DND-41 (cell line): Measurements from ENCODE around the gene WARS2.

ENCODE experiments used
- ATAC-seq: fragments of 200-7000 bp; cut with Tn5 transposase; 3 replicates; pipeline ENCODE4 v1.9.1; 2021; ENCODE audit warnings: low read depth; ENCODE audit not compliant: insufficient read depth
- DNase-seq: peaks from one replicate; pipeline ENCODE4 v3.0.0-alpha.2; 2020
- H2AFZ ChIP-seq: 2 replicates; pipeline ENCODE4 v1.6.0; 2012; ENCODE audit warnings: low read depth, low read length
- H3K27ac ChIP-seq: 2 replicates; pipeline ENCODE4 v1.5.1; 2012; ENCODE audit warnings: low read length, inconsistent platforms
- H3K27me3 ChIP-seq: fragments of 200-600 bp; sonication (generic); 2 replicates; pipeline ENCODE4 v1.6.0; 2012; ENCODE audit warnings: low read length, mild to moderate bottlenecking, inconsistent platforms; ENCODE audit not compliant: insufficient read depth, poor library complexity
- H3K36me3 ChIP-seq: 2 replicates; pipeline ENCODE4 v1.5.1; 2012; ENCODE audit warnings: low read length, inconsistent platforms; ENCODE audit not compliant: insufficient read depth
- H3K4me1 ChIP-seq: 2 replicates; pipeline ENCODE4 v1.5.1; 2012; ENCODE audit warnings: mild to moderate bottlenecking, low read length; ENCODE audit not compliant: insufficient read depth
- H3K4me2 ChIP-seq: 2 replicates; pipeline ENCODE4 v1.6.0; 2012; ENCODE audit warnings: mild to moderate bottlenecking, moderate library complexity, low read length, inconsistent platforms; ENCODE audit not compliant: insufficient read depth
- H3K4me3 ChIP-seq, 2 experiments: fragments of 200-600 bp in 1 of 2; shearing (Covaris generic) in 1 of 2; 2 replicates each; pipeline ENCODE4 v1.5.1; 2012 to 2016; ENCODE audit warnings: inconsistent platforms in 2 of 2, low read length in 2 of 2, mild to moderate bottlenecking in 2 of 2, low read depth in 1 of 2, moderate library complexity in 1 of 2
- H3K79me2 ChIP-seq: 2 replicates; pipeline ENCODE4 v1.6.0; 2012; ENCODE audit warnings: low read length, inconsistent platforms; ENCODE audit not compliant: insufficient read depth
- H3K9ac ChIP-seq: 2 replicates; pipeline ENCODE4 v1.6.0; 2012; ENCODE audit warnings: low read depth, mild to moderate bottlenecking, inconsistent platforms, low read length, moderate library complexity
- H3K9me3 ChIP-seq: 2 replicates; pipeline ENCODE4 v1.5.1; 2012; ENCODE audit warnings: low read length, moderate library complexity, mild to moderate bottlenecking, inconsistent platforms; ENCODE audit not compliant: insufficient read depth, severe bottlenecking
- H4K20me1 ChIP-seq: 2 replicates; pipeline ENCODE4 v1.6.0; 2012; ENCODE audit warnings: low read length; ENCODE audit not compliant: insufficient read depth
- EZH2 ChIP-seq: IDR thresholded peaks from 3 replicates; pipeline ENCODE4 v1.6.1; 2012; ENCODE audit warnings: borderline replicate concordance, low read depth, mild to moderate bottlenecking, moderate library complexity, low read length, inconsistent platforms; ENCODE audit not compliant: severe bottlenecking
- TF ChIP-seq, protein P1 (sequence below): IDR thresholded peaks from 2 replicates; pipeline ENCODE4 v1.5.1; 2012; ENCODE audit warnings: borderline replicate concordance, low read length, moderate library complexity, mild to moderate bottlenecking; ENCODE audit not compliant: poor library complexity, severe bottlenecking; ENCODE audit errors: extremely low read depth

Gene WARS2

DNA sequence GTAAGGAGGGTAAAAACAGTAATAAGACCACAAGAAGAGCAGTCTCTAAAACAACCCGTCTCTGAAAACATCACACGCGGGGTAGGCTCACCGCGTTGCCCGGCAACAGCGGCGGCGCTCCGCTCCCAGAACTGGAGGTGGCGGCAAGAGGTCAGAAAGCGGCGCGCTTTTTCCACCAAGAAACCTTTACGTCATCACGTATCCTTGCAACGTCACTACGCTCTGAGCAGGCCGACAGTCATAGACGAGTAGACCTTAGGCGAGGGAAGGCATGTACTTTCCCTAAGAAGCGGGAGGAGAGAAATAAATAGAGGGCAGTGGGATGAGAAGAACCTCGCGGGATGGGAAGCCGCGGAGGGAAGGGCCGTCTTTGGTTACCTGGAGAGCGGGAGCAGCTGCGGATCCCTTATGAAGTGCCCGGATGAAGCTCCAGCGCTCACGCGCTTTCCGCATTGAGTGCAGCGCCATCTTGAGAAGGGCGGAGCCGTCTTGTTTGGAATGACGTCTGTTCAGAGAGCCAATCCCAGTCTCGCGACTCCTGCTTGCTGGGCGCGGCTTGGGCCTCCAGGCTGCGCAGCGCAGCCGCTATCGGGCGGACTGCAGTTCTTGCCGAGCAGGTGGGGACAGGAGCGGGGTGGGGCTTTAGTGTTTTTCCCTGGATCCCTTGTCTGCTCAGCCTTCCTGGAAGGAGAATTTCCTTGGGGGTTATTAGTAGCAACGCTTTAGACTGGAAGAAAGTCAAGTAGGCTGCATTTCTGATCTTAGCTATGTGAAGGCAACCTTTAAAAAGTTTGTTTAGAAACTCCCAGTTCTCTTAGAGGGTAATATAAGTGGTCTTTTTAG, at the start of gene WARS2:
Gene WARS2 (minus strand): TSS at position 477 of the 843 bp plus-strand sequence. CDS start 9 bp downstream, at position 468.
- TF ChIP-seq, protein P1, sequence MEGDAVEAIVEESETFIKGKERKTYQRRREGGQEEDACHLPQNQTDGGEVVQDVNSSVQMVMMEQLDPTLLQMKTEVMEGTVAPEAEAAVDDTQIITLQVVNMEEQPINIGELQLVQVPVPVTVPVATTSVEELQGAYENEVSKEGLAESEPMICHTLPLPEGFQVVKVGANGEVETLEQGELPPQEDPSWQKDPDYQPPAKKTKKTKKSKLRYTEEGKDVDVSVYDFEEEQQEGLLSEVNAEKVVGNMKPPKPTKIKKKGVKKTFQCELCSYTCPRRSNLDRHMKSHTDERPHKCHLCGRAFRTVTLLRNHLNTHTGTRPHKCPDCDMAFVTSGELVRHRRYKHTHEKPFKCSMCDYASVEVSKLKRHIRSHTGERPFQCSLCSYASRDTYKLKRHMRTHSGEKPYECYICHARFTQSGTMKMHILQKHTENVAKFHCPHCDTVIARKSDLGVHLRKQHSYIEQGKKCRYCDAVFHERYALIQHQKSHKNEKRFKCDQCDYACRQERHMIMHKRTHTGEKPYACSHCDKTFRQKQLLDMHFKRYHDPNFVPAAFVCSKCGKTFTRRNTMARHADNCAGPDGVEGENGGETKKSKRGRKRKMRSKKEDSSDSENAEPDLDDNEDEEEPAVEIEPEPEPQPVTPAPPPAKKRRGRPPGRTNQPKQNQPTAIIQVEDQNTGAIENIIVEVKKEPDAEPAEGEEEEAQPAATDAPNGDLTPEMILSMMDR, result no peak
- TF ChIP-seq EZH2, result no peak
- peak within 1 kb of the TSS; percentile 63 for H3K9ac ChIP-seq
- H3K4me1 ChIP-seq, result peaks cover 30% of the 10 kb centered on the region
- H3K27me3 ChIP-seq, result no peaks in the 10 kb centered on the region
- ATAC-seq (peak; percentile 95), DNase-seq (peak; percentile 96)
- H2AFZ ChIP-seq, result peak within 1 kb of the TSS; percentile 90
- H3K4me3 ChIP-seq, result peak within 1 kb of the TSS; percentile 38 to 79; a peak in 3 of 4 replicates
- H3K79me2 ChIP-seq, result peaks cover 16% of the 10 kb centered on the region
- peak within 1 kb of the TSS; percentile 95 for H3K27ac ChIP-seq
- no peaks in the 10 kb centered on the region for H3K9me3 ChIP-seq
- H4K20me1 ChIP-seq, result no peaks in the 10 kb centered on the region
- peaks cover 4% of the 10 kb centered on the region; the same call in 1 of the 2 replicates for H3K36me3 ChIP-seq
- H3K4me2 ChIP-seq, result peak within 1 kb of the TSS; percentile 66

DNA sequence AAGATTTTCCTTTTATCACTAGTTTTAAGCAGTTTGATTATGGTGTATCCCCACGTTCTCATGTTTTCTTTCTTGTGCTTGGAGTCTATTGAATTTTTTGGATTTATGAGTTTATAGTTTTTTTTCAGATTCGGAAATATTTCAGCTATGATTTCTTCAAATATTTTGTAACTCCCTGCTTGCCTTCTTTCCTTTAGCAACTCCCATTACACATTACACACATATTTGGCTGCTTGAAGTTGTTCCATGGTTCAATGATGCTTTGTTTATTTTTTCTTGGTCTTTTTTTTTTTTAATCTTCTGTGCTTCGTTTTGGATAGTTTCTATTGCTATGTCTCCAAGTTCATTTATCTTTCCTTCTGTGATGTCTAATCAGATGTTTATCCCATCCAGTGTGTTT, 48.5 kb upstream of the WARS2 start:
- TF ChIP-seq, protein P1, result no peak
- TF ChIP-seq EZH2, result no peak
- H3K79me2 ChIP-seq, result no peaks in the 10 kb centered on the region
- H3K9me3 ChIP-seq, result no peaks in the 10 kb centered on the region
- H3K27ac ChIP-seq, result no peak overlapping the region
- no peak overlapping the region for H3K4me2 ChIP-seq
- no peaks in the 10 kb centered on the region for H3K4me1 ChIP-seq
- H3K9ac ChIP-seq, result no peak overlapping the region
- no peaks in the 10 kb centered on the region for H3K27me3 ChIP-seq
- no peak overlapping the region for H3K4me3 ChIP-seq
- DNase-seq (no peak), ATAC-seq (no peak)
- no peak overlapping the region for H2AFZ ChIP-seq
- H4K20me1 ChIP-seq, result no peaks in the 10 kb centered on the region
- no peaks in the 10 kb centered on the region for H3K36me3 ChIP-seq

DNA sequence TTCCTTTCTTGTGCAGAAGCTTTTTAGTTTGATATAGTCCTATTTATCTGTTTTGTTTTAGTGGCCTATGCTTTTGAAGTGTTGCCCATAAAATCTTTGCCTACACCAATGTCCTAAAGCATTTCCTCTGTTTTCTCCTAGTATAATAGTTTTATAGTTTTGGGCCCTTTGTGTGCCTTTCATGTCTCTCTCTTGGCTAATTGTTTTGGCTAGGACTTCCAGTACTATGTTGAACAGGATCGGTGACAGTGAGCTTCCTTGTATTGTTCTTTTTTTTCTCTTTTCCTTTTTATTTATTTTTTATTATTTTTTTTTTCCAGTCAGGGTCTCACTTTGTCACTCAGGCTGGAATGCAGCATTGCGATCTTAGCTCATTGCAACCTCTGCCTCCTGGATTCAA, 47.0 kb upstream of the WARS2 start:
- Histone ChIP-seq H3K4me3 (no peak overlapping the region), H4K20me1 (no peaks in the 10 kb centered on the region), H3K4me1 (no peaks in the 10 kb centered on the region), H3K27me3 (no peaks in the 10 kb centered on the region), H2AFZ (no peak overlapping the region), H3K27ac (no peak overlapping the region), H3K36me3 (no peaks in the 10 kb centered on the region), H3K9me3 (no peaks in the 10 kb centered on the region), H3K4me2 (no peak overlapping the region), H3K9ac (no peak overlapping the region), H3K79me2 (no peaks in the 10 kb centered on the region)
- no peak for TF ChIP-seq EZH2
- TF ChIP-seq, protein P1, result no peak
- ATAC-seq, result no peak
- no peak for DNase-seq
